Astrocyte (in vitro differentiated cells and primary cell): Measurements from ENCODE around the gene DIDO1. TPM values are rescaled to one million over a fixed set of nuclear protein-coding genes. Genes with fewer than 3 reads are reported as not detected.
"Not testable (repeated sequence)": the region's sequence is repeated elsewhere in the genome, so short reads cannot be mapped to it uniquely, and the experiment has no call there.

Source experiments
- DNase-seq: peaks from one replicate; pipeline ENCODE4 v3.0.0-alpha.2; 2010; ENCODE audit warnings: low read depth
- FAIRE-seq: peaks from 2 replicates; lab custom pipeline; 2011; peaks lifted over from hg19 to GRCh38; lab: Jason Lieb, UNC
- H2AFZ ChIP-seq: 2 replicates; pipeline ENCODE4 v1.6.0; 2012; ENCODE audit warnings: low read depth, low read length, inconsistent platforms
- H3K27ac ChIP-seq: 2 replicates; pipeline ENCODE4 v1.5.1; 2011; ENCODE audit warnings: low read depth, low read length, inconsistent platforms
- H3K27me3 ChIP-seq: 2 replicates; pipeline ENCODE4 v1.6.0; 2011; ENCODE audit warnings: low read length, inconsistent platforms; ENCODE audit not compliant: insufficient read depth
- H3K36me3 ChIP-seq: 2 replicates; pipeline ENCODE4 v1.5.1; 2011; ENCODE audit warnings: low read length, inconsistent platforms; ENCODE audit not compliant: insufficient read depth
- H3K4me1 ChIP-seq: 2 replicates; pipeline ENCODE4 v1.5.1; 2011; ENCODE audit warnings: low read length, inconsistent platforms; ENCODE audit not compliant: insufficient read depth
- H3K4me2 ChIP-seq: 2 replicates; pipeline ENCODE4 v1.6.0; 2012; ENCODE audit warnings: low read length, inconsistent platforms
- H3K4me3 ChIP-seq: 2 replicates; pipeline ENCODE4 v1.5.1; 2011; ENCODE audit warnings: low read depth, mild to moderate bottlenecking, low read length, inconsistent platforms; ENCODE audit not compliant: insufficient read depth
- H3K79me2 ChIP-seq: 2 replicates; pipeline ENCODE4 v1.6.0; 2012; ENCODE audit warnings: mild to moderate bottlenecking, low read length, inconsistent platforms; ENCODE audit not compliant: insufficient read depth
- H3K9ac ChIP-seq: 2 replicates; pipeline ENCODE4 v1.6.0; 2012; ENCODE audit warnings: mild to moderate bottlenecking, low read length, inconsistent platforms
- H3K9me3 ChIP-seq: 2 replicates; pipeline ENCODE4 v1.5.1; 2012; ENCODE audit warnings: low read depth, mild to moderate bottlenecking, low read length, inconsistent platforms; ENCODE audit not compliant: insufficient read depth
- H4K20me1 ChIP-seq: 2 replicates; pipeline ENCODE4 v1.6.0; 2012; ENCODE audit warnings: low read length, inconsistent platforms; ENCODE audit not compliant: insufficient read depth
- H3K27ac Mint-ChIP-seq: one replicate; pipeline ENCODE4 v1.8.0; 2021; ENCODE audit warnings: mild to moderate bottlenecking, mixed read lengths; ENCODE audit not compliant: unreplicated experiment
- H3K27me3 Mint-ChIP-seq: one replicate; pipeline ENCODE4 v1.8.0; 2021; ENCODE audit warnings: low read depth, mixed read lengths; ENCODE audit not compliant: unreplicated experiment
- H3K36me3 Mint-ChIP-seq: one replicate; pipeline ENCODE4 v1.8.0; 2021; ENCODE audit warnings: low read depth, mixed read lengths; ENCODE audit not compliant: unreplicated experiment
- H3K4me1 Mint-ChIP-seq: one replicate; pipeline ENCODE4 v1.8.0; 2021; ENCODE audit warnings: low read depth, mixed read lengths; ENCODE audit not compliant: unreplicated experiment
- H3K4me3 Mint-ChIP-seq: one replicate; pipeline ENCODE4 v1.8.0; 2021; ENCODE audit warnings: mild to moderate bottlenecking, moderate library complexity, mixed read lengths; ENCODE audit not compliant: unreplicated experiment
- H3K9me3 Mint-ChIP-seq: one replicate; pipeline ENCODE4 v1.8.0; 2021; ENCODE audit warnings: mild to moderate bottlenecking, mixed read lengths; ENCODE audit not compliant: unreplicated experiment
- EZH2 ChIP-seq: IDR thresholded peaks from 2 replicates; pipeline ENCODE4 v1.6.1; 2012; ENCODE audit warnings: mild to moderate bottlenecking, low read length, inconsistent platforms; ENCODE audit not compliant: insufficient read depth
- total RNA-seq: library from RNA; stranded (reverse); gene quantifications from 2 replicates; pipeline ENCODE4 v1.2.1, GENCODE V29; 2021
- TF ChIP-seq, protein P1 (sequence below): IDR thresholded peaks from 2 replicates; pipeline ENCODE4 v1.5.1; 2011; ENCODE audit warnings: low read depth, mild to moderate bottlenecking, inconsistent platforms, low read length, moderate library complexity; ENCODE audit not compliant: insufficient read depth

The DIDO1 gene
- total RNA-seq, 1 donor from 2014 or later: 39.0 TPM

DNA sequence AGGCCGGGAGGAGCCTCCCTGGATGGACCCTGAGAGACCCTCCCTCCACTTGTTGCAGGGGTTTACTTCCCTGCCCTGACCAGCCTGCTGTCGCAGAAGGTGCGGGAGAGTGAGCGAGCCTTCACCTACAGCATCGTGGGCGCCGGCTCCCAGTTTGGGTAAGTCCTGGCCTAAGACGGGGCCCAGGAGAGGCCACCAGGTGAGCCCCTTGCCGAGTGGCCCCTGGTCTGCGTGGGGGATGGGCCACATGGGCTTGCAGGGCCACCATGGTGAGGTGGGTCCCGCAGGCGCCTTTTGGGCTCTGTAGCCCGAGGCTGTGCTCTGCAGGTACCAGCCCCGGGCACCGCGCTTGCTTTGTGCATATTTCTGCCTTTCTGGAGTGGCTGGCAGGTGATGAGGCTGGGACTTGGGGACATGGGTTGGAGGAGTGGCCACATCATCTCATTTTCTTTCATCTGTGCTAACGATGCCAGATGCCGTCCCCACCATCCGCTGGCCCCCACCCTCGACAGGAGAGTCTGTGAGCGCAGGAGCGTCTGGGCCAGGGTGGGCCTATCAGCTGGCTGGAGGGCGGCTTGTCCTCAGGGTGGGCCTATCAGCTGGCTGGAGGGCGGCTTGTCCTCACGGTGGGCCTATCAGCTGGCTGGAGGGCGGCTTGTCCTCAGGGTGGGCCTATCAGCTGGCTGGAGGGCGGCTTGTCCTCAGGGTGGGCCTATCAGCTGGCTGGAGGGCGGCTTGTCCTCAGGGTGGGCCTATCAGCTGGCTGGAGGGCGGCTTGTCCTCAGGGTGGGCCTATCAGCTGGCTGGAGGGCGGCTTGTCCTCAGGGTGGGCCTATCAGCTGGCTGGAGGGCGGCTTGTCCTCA is 34.4 kb upstream of the DIDO1 start:
- H3K79me2 ChIP-seq, H3K4me3 Mint-ChIP-seq, DNase-seq, H4K20me1 ChIP-seq, H3K27me3 ChIP-seq, H3K27ac Mint-ChIP-seq, H3K4me1 Mint-ChIP-seq, H3K9ac ChIP-seq, H3K36me3 Mint-ChIP-seq, H3K4me1 ChIP-seq, H3K4me2 ChIP-seq, H3K36me3 ChIP-seq, H3K4me3 ChIP-seq, H3K27ac ChIP-seq, H3K9me3 Mint-ChIP-seq, H2AFZ ChIP-seq, FAIRE-seq, H3K9me3 ChIP-seq: not testable (repeated sequence)
- peaks cover 12% of the 10 kb centered on the region for H3K27me3 Mint-ChIP-seq

DNA sequence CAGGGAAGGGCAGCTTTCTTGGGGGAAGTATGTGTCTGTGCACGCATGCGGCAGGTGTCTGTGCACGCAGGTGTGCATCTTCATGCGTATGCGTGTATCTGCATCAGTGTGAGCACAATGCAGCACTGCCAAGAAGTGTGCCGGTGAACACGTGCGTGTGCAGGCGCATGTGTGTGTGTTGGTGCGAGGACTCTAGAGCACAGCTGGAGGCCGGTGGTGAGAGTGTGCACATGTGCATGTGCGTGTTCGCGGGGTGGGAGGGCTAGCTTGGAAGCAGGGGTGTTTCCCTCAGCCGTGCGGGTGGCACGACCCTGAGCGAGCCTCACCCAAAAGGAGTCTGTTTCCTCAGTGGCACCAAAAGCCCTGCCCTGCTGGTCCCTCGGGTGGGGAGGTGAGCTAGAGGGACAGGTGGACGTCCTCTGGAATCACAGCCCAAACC is 33.7 kb upstream of the DIDO1 start:
- H3K4me3 Mint-ChIP-seq: no peak overlapping the region
- H3K27ac Mint-ChIP-seq: no peak overlapping the region
- H3K27me3 ChIP-seq: no peaks in the 10 kb centered on the region
- H3K79me2 ChIP-seq: no peaks in the 10 kb centered on the region
- no peaks in the 10 kb centered on the region for H3K9me3 Mint-ChIP-seq
- no peaks in the 10 kb centered on the region for H3K9me3 ChIP-seq
- DNase-seq (no peak), FAIRE-seq (no peak)
- H4K20me1 ChIP-seq: no peaks in the 10 kb centered on the region
- TF ChIP-seq, protein P1, sequence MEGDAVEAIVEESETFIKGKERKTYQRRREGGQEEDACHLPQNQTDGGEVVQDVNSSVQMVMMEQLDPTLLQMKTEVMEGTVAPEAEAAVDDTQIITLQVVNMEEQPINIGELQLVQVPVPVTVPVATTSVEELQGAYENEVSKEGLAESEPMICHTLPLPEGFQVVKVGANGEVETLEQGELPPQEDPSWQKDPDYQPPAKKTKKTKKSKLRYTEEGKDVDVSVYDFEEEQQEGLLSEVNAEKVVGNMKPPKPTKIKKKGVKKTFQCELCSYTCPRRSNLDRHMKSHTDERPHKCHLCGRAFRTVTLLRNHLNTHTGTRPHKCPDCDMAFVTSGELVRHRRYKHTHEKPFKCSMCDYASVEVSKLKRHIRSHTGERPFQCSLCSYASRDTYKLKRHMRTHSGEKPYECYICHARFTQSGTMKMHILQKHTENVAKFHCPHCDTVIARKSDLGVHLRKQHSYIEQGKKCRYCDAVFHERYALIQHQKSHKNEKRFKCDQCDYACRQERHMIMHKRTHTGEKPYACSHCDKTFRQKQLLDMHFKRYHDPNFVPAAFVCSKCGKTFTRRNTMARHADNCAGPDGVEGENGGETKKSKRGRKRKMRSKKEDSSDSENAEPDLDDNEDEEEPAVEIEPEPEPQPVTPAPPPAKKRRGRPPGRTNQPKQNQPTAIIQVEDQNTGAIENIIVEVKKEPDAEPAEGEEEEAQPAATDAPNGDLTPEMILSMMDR: no peak
- no peak for TF ChIP-seq EZH2
- no peaks in the 10 kb centered on the region for H3K4me1 ChIP-seq
- peaks cover 10% of the 10 kb centered on the region for H3K27me3 Mint-ChIP-seq
- H3K27ac ChIP-seq: no peak overlapping the region
- H3K36me3 ChIP-seq: no peaks in the 10 kb centered on the region
- H3K4me1 Mint-ChIP-seq: peaks cover 5% of the 10 kb centered on the region
- H3K9ac ChIP-seq: no peak overlapping the region
- peaks cover 4% of the 10 kb centered on the region for H3K36me3 Mint-ChIP-seq
- no peak overlapping the region for H2AFZ ChIP-seq
- H3K4me2 ChIP-seq: no peak overlapping the region
- no peak overlapping the region for H3K4me3 ChIP-seq

DNA sequence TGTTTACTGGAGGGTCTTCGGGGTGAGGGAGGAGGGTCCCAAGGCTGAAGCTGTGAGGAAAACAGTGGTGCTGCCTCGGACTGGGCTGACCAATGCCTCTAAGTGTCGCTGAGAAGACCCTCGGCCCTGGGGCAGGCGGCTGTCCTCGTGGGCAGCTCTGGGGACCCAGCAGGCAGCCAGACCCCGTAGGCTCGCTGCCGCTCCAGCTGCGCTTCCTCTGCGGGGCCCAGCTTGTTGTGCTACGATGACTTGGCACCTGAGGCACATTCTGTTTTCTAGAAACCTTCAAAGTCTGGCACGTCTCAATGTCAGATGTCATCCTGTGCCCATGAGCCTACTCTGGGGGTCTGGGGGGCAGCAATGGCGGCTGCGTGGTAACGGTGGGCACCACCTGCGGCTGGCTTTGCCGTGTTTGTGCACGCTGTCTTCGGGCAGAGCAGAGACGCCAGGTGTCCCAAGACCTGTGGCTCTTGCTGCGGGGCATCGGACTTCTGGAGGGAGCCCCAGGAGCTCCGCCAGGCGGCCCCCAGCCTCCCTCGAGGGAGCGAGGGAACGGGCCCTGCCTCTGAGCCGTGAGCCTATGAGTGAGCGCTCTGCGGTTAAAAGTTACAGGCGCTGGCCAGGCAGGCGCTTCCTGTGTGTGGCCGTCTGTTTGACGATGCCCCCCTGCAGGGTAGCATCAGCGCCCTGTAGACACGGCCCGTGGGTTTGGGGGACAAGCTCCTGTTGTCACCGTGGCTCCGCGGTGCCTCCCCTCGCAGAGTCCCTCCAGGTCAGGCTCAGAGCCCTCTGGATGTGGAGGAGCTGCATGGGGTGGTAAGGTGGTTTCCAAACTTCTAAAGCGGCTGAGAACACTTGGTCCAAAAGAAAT is 33.0 kb upstream of the DIDO1 start:
- Mint-ChIP-seq H3K4me3 (no peak overlapping the region), H3K36me3 (peaks cover 4% of the 10 kb centered on the region), H3K27me3 (peaks cover 10% of the 10 kb centered on the region), H3K27ac (no peak overlapping the region), H3K9me3 (no peaks in the 10 kb centered on the region), H3K4me1 (peaks cover 5% of the 10 kb centered on the region)
- DNase-seq (no peak), FAIRE-seq (no peak)
- H3K4me3 ChIP-seq: no peak overlapping the region
- no peak overlapping the region for H3K27ac ChIP-seq
- no peaks in the 10 kb centered on the region for H3K4me1 ChIP-seq
- no peak overlapping the region for H3K9ac ChIP-seq
- H3K79me2 ChIP-seq: no peaks in the 10 kb centered on the region
- H3K9me3 ChIP-seq: no peaks in the 10 kb centered on the region
- H2AFZ ChIP-seq: no peak overlapping the region
- H3K36me3 ChIP-seq: no peaks in the 10 kb centered on the region
- H3K4me2 ChIP-seq: no peak overlapping the region
- TF ChIP-seq, protein P1: no peak
- TF ChIP-seq EZH2: no peak
- H4K20me1 ChIP-seq: no peaks in the 10 kb centered on the region
- H3K27me3 ChIP-seq: no peaks in the 10 kb centered on the region
